Measurements from ENCODE around the gene ASPN.
A peak's percentile ranks its signal among the peaks of the same experiment; 100 is the strongest.

Gene ASPN

GRCh38 chr9:92486371-92486770 lies 4.1 kb upstream of the ASPN start:
- no peak overlapping the region for H3K4me3 ChIP-seq (replicated peaks in 1 of 2; ENCODE audit: low read depth in 2 of 2, low read length in 2 of 2)
- no peak for DNase-seq (ENCODE audit: low read depth in 2 of 2)
- TF ChIP-seq CTCF (IDR thresholded peaks at IDR 0.05; ENCODE audit: low read depth, low read length) = no peak

- peak; percentile 36 to 38 for DNase-seq (ENCODE audit: low read depth in 2 of 2)
- TF ChIP-seq CTCF (IDR thresholded peaks at IDR 0.05; ENCODE audit: low read depth, low read length) = no peak
- H3K4me3 ChIP-seq (replicated peaks in 1 of 2; ENCODE audit: low read depth in 2 of 2, low read length in 2 of 2) = no peak overlapping the region
Observed at GRCh38 chr9:92484563-92484962, 2.3 kb upstream of the ASPN start.

GRCh38 chr9:92483627-92484545 lies 1.6 kb upstream of the ASPN start:
- no peak for TF ChIP-seq CTCF (IDR thresholded peaks at IDR 0.05; ENCODE audit: low read depth, low read length)
- H3K4me3 ChIP-seq (replicated peaks in 1 of 2; ENCODE audit: low read depth in 2 of 2, low read length in 2 of 2) = no peak overlapping the region
- DNase-seq (ENCODE audit: low read depth in 2 of 2) = peak; percentile 63 to 66

- TF ChIP-seq CTCF (IDR thresholded peaks at IDR 0.05; ENCODE audit: low read depth, low read length) = no peak
- no peak overlapping the region for H3K4me3 ChIP-seq (replicated peaks in 1 of 2; ENCODE audit: low read depth in 2 of 2, low read length in 2 of 2)
- no peak for DNase-seq (ENCODE audit: low read depth in 2 of 2)
Observed at GRCh38 chr9:92482805-92483204, 499 bp upstream of the ASPN start.

GRCh38 chr9:92480986-92481633 lies 1.2 kb downstream of the ASPN start:
- TF ChIP-seq CTCF (IDR thresholded peaks at IDR 0.05; ENCODE audit: low read depth, low read length) = no peak
- H3K4me3 ChIP-seq (replicated peaks in 1 of 2; ENCODE audit: low read depth in 2 of 2, low read length in 2 of 2) = no peak overlapping the region
- peak in 1 of 2 donors; percentile 51 for DNase-seq (ENCODE audit: low read depth in 2 of 2)

- DNase-seq (ENCODE audit: low read depth in 2 of 2) = peak; percentile 42 to 43
- TF ChIP-seq CTCF (IDR thresholded peaks at IDR 0.05; ENCODE audit: low read depth, low read length) = no peak
- no peak overlapping the region for H3K4me3 ChIP-seq (replicated peaks in 1 of 2; ENCODE audit: low read depth in 2 of 2, low read length in 2 of 2)
Observed at GRCh38 chr9:92480291-92480771, 2.0 kb downstream of the ASPN start.
